Ishikawa (cell line): ENCODE data around the gene DDX47.

Source experiments
- CEBPB ChIP-seq: IDR thresholded peaks from 2 replicates; pipeline ENCODE4 v1.6.1; 2012
- CREB1 ChIP-seq: IDR thresholded peaks from 2 replicates; pipeline ENCODE4 v1.6.1; 2012; ENCODE audit warnings: low read depth
- EGR1 ChIP-seq: IDR thresholded peaks from 2 replicates; pipeline ENCODE4 v1.6.1; 2012
- EP300 ChIP-seq: IDR thresholded peaks from 2 replicates; pipeline ENCODE4 v1.6.1; 2012; ENCODE audit warnings: borderline replicate concordance
- FOXM1 ChIP-seq: IDR thresholded peaks from 2 replicates; pipeline ENCODE4 v1.6.1; 2012; ENCODE audit warnings: low read depth, borderline replicate concordance
- MAX ChIP-seq: IDR thresholded peaks from 2 replicates; pipeline ENCODE4 v1.6.1; 2012
- NFIC ChIP-seq: IDR thresholded peaks from 2 replicates; pipeline ENCODE4 v1.6.1; 2012
- RAD21 ChIP-seq: IDR thresholded peaks from 2 replicates; pipeline ENCODE4 v1.6.1; 2012; ENCODE audit warnings: low read depth
- REST ChIP-seq: IDR thresholded peaks from 2 replicates; pipeline ENCODE4 v1.6.1; 2012; ENCODE audit warnings: low read depth, mild to moderate bottlenecking
- TAF1 ChIP-seq: IDR thresholded peaks from 2 replicates; pipeline ENCODE4 v1.6.1; 2012; ENCODE audit warnings: low read depth, mild to moderate bottlenecking
- TCF12 ChIP-seq: IDR thresholded peaks from 2 replicates; pipeline ENCODE4 v1.6.1; 2012; ENCODE audit warnings: low read depth
- TEAD4 ChIP-seq: IDR thresholded peaks from 2 replicates; pipeline ENCODE4 v1.6.1; 2012
- USF1 ChIP-seq: IDR thresholded peaks from 2 replicates; pipeline ENCODE4 v1.6.1; 2012
- YY1 ChIP-seq: IDR thresholded peaks from 2 replicates; pipeline ENCODE4 v1.6.1; 2012; ENCODE audit warnings: low read depth
- ZBTB7A ChIP-seq: IDR thresholded peaks from 2 replicates; pipeline ENCODE4 v1.6.1; 2012; ENCODE audit warnings: low read depth

Gene DDX47

GRCh38 chr12:12837025-12837812, 24.1 kb downstream of the DDX47 start:
- TF ChIP-seq ZBTB7A = peak; percentile 45; the same call in 1 of the 2 replicates
- peak; percentile 73 for TF ChIP-seq RAD21
- no peak for TF ChIP-seq REST

GRCh38 chr12:12837813-12838153, 24.6 kb downstream of the DDX47 start:
- TF ChIP-seq ZBTB7A = 0 out of 2 replicates have a peak, but pooled peaks have one; percentile 18
- TF ChIP-seq TCF12 = no peak

- TF ChIP-seq RAD21 = no peak
- TF ChIP-seq FOXM1 = no peak
- TF ChIP-seq MAX = peak; percentile 32; the same call in 1 of the 2 replicates
- TF ChIP-seq YY1 = no peak
- no peak for TF ChIP-seq CREB1
- TF ChIP-seq EGR1 = no peak
- TF ChIP-seq REST = no peak
- no peak for TF ChIP-seq EP300
- TF ChIP-seq NFIC = no peak
Measured at GRCh38 chr12:12839003-12839395, 25.9 kb downstream of the DDX47 start.

- TF ChIP-seq TCF12 = peak; percentile 98
- TF ChIP-seq NFIC = peak; percentile 99
- peak; percentile 50; the same call in 1 of the 2 replicates for TF ChIP-seq CEBPB
- peak; percentile 78 for TF ChIP-seq MAX
- no peak for TF ChIP-seq YY1
- peak; percentile 90 for TF ChIP-seq TEAD4
- peak; percentile 35 for TF ChIP-seq RAD21
- 0 out of 2 replicates have a peak, but pooled peaks have one; percentile 30 for TF ChIP-seq USF1
- peak; percentile 96 for TF ChIP-seq FOXM1
- TF ChIP-seq EP300 = peak; percentile 98
- TF ChIP-seq ZBTB7A = no peak
- TF ChIP-seq REST = no peak
- TF ChIP-seq CREB1 = 0 out of 2 replicates have a peak, but pooled peaks have one; percentile 18
Measured at GRCh38 chr12:12839873-12840579, 26.9 kb downstream of the DDX47 start.

GRCh38 chr12:12840580-12840899, 27.4 kb downstream of the DDX47 start:
- TF ChIP-seq RAD21 (no peak), TAF1 (no peak), EGR1 (no peak), MAX (no peak), ZBTB7A (no peak)
